Neural crest cell (in vitro differentiated cells): ENCODE measurements around the gene ZNF709. TPM values are rescaled to one million over a fixed set of nuclear protein-coding genes. Genes with fewer than 3 reads are reported as not detected.

ENCODE experiments used
- DNase-seq: peaks from one replicate; pipeline ENCODE4 v3.0.0; 2021; ENCODE audit warnings: low read depth, mixed read lengths, low spot score
- H3K27ac Mint-ChIP-seq: one replicate; pipeline ENCODE4 v1.8.0; 2021; ENCODE audit warnings: mild to moderate bottlenecking, mixed read lengths; ENCODE audit not compliant: unreplicated experiment
- H3K27me3 Mint-ChIP-seq: 2 replicates; pipeline ENCODE4 v1.8.0; 2021; ENCODE audit warnings: low read depth, mild to moderate bottlenecking, mixed read lengths
- H3K36me3 Mint-ChIP-seq: 2 replicates; pipeline ENCODE4 v1.8.0; 2021; ENCODE audit warnings: low read depth, mild to moderate bottlenecking, mixed read lengths
- H3K4me1 Mint-ChIP-seq: 2 replicates; pipeline ENCODE4 v1.8.0; 2021; ENCODE audit warnings: mixed read lengths
- H3K4me3 Mint-ChIP-seq: one replicate; pipeline ENCODE4 v1.8.0; 2021; ENCODE audit warnings: mild to moderate bottlenecking, mixed read lengths
- H3K9me3 Mint-ChIP-seq: 2 replicates; pipeline ENCODE4 v1.8.0; 2021; ENCODE audit warnings: mixed read lengths
- total RNA-seq: library from RNA; stranded (reverse); gene quantifications from 2 replicates; pipeline ENCODE4 v1.2.1, GENCODE V29; 2021
- TF ChIP-seq, protein P1 (sequence below): fragments of 200-600 bp; sonication (generic); conservative IDR thresholded peaks from 2 replicates; pipeline ENCODE4 v1.5.0; 2021; ENCODE audit warnings: antibody characterized with exemption, mild to moderate bottlenecking

ZNF709 gene
- total RNA-seq, 1 donor from 2014 or later, result 8.9 TPM

DNA sequence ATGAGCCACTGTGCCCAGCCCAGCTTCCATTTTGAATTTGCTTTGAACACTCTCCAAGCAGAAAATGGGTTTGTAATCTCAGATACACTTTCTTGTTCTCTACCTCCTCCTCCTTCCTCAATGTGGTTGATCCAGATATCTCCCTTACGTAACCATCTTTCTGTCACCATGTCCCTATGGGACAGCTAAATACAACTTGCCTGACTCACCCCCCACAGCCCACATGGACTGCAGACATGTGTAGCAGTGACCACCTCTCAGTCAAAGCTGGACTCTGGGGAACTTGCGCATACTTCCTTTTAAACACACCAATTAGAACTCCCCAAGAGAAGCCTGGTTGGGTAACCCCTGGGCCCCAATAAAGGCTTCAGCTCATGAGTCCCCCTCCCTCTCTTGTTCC, 72.7 kb downstream of the ZNF709 start:
- no peak for DNase-seq
- Mint-ChIP-seq H3K4me1 (no peaks in the 10 kb centered on the region), H3K27ac (peak overlapping the region; percentile 58), H3K36me3 (peaks cover 35% of the 10 kb centered on the region), H3K9me3 (peaks cover 21% of the 10 kb centered on the region), H3K27me3 (no peaks in the 10 kb centered on the region), H3K4me3 (no peak overlapping the region)
- TF ChIP-seq, protein P1, sequence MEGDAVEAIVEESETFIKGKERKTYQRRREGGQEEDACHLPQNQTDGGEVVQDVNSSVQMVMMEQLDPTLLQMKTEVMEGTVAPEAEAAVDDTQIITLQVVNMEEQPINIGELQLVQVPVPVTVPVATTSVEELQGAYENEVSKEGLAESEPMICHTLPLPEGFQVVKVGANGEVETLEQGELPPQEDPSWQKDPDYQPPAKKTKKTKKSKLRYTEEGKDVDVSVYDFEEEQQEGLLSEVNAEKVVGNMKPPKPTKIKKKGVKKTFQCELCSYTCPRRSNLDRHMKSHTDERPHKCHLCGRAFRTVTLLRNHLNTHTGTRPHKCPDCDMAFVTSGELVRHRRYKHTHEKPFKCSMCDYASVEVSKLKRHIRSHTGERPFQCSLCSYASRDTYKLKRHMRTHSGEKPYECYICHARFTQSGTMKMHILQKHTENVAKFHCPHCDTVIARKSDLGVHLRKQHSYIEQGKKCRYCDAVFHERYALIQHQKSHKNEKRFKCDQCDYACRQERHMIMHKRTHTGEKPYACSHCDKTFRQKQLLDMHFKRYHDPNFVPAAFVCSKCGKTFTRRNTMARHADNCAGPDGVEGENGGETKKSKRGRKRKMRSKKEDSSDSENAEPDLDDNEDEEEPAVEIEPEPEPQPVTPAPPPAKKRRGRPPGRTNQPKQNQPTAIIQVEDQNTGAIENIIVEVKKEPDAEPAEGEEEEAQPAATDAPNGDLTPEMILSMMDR, result no peak

Other genes with a start within 250 kb of the ZNF709 start
- 5.5 and 5.8 TPM in 2 replicates for gene ZNF44, start 189.9 kb downstream of the ZNF709 start, total RNA-seq
- gene ZNF563, start 151.2 kb downstream of the ZNF709 start, total RNA-seq, result 1.6 and 2.4 TPM in 2 replicates
- 5.6 and 6.8 TPM in 2 replicates for gene ZNF442, start 119.1 kb downstream of the ZNF709 start, total RNA-seq
- gene ZNF799, start 83.5 kb downstream of the ZNF709 start, total RNA-seq, result 4.6 and 4.8 TPM in 2 replicates
- gene ZNF443, start 43.8 kb downstream of the ZNF709 start, total RNA-seq, result 9.9 and 10.3 TPM in 2 replicates
- 9.9 and 10.7 TPM in 2 replicates for gene ZNF564, start 66.7 kb upstream of the ZNF709 start, total RNA-seq
- gene ZNF490, start 126.0 kb upstream of the ZNF709 start, total RNA-seq, result 10.3 and 12.2 TPM in 2 replicates
- 18.9 and 22.4 TPM in 2 replicates for gene ZNF791, start 126.1 kb upstream of the ZNF709 start, total RNA-seq
- gene MAN2B1, start 181.9 kb upstream of the ZNF709 start, total RNA-seq, result 99.8 and 103 TPM in 2 replicates
- gene WDR83, start 182.0 kb upstream of the ZNF709 start, total RNA-seq, result 19.0 and 19.9 TPM in 2 replicates
- 98.8 and 106 TPM in 2 replicates for gene DHPS, start 197.1 kb upstream of the ZNF709 start, total RNA-seq
- not detected in 2 replicates for gene GNG14, start 203.2 kb upstream of the ZNF709 start, total RNA-seq
- gene FBXW9, start 211.8 kb upstream of the ZNF709 start, total RNA-seq, result 15.9 and 16.0 TPM in 2 replicates
- 127 and 138 TPM in 2 replicates for gene TNPO2, start 239.1 kb upstream of the ZNF709 start, total RNA-seq
- gene TRIR, start 249.9 kb upstream of the ZNF709 start, total RNA-seq, result 233 and 246 TPM in 2 replicates